ENCODE results near the gene CLEC5A. TPM values are rescaled to one million over a fixed set of nuclear protein-coding genes. Genes with fewer than 3 reads are reported as not detected.

CLEC5A gene
- total and polyA plus RNA-seq, 2 donors: 0.46 to 0.57 TPM

- H3K4me1 ChIP-seq (ENCODE audit: control insufficient read depth in 2 of 2, insufficient read depth in 2 of 2, low read length in 2 of 2): no peaks in the 10 kb centered on the region
- 97% methylated on average over 1 of the region's 1 CpG for WGBS
- H3K27me3 ChIP-seq (ENCODE audit: control insufficient read depth in 2 of 2, insufficient read depth in 1 of 2, low read length in 1 of 2): no peaks in the 10 kb centered on the region
- no peak overlapping the region for H3K4me3 ChIP-seq (ENCODE audit: low read length in 2 of 2)
- H3K27ac ChIP-seq (ENCODE audit: low read depth in 1 of 2, low read length in 1 of 2): no peak overlapping the region
- DNase-seq (ENCODE audit: low read depth in 6 of 9, low spot score in 9 of 9): no peak
- no peaks in the 10 kb centered on the region for H3K9me3 ChIP-seq (ENCODE audit: control insufficient read depth in 2 of 2, insufficient read depth in 1 of 2, low read length in 1 of 2)
- H3K36me3 ChIP-seq (ENCODE audit: control insufficient read depth in 2 of 2, insufficient read depth in 2 of 2, low read length in 1 of 2): no peaks in the 10 kb centered on the region
These were observed 7.6 kb upstream of the CLEC5A start for GRCh38 chr7:141954334-141954733.

GRCh38 chr7:141952461-141952860 lies 5.7 kb upstream of the CLEC5A start:
- H3K27ac ChIP-seq (ENCODE audit: low read depth in 1 of 2, low read length in 1 of 2): no peak overlapping the region
- WGBS: 95% methylated on average over 1 of the region's 1 CpG
- no peak for DNase-seq (ENCODE audit: low read depth in 6 of 9, low spot score in 9 of 9)
- no peaks in the 10 kb centered on the region for H3K4me1 ChIP-seq (ENCODE audit: control insufficient read depth in 2 of 2, insufficient read depth in 2 of 2, low read length in 2 of 2)
- no peaks in the 10 kb centered on the region for H3K27me3 ChIP-seq (ENCODE audit: control insufficient read depth in 2 of 2, insufficient read depth in 1 of 2, low read length in 1 of 2)
- no peaks in the 10 kb centered on the region for H3K9me3 ChIP-seq (ENCODE audit: control insufficient read depth in 2 of 2, insufficient read depth in 1 of 2, low read length in 1 of 2)
- no peak overlapping the region for H3K4me3 ChIP-seq (ENCODE audit: low read length in 2 of 2)
- H3K36me3 ChIP-seq (ENCODE audit: control insufficient read depth in 2 of 2, insufficient read depth in 2 of 2, low read length in 1 of 2): no peaks in the 10 kb centered on the region

- no peaks in the 10 kb centered on the region for H3K27me3 ChIP-seq (ENCODE audit: control insufficient read depth in 2 of 2, insufficient read depth in 1 of 2, low read length in 1 of 2)
- no peaks in the 10 kb centered on the region for H3K9me3 ChIP-seq (ENCODE audit: control insufficient read depth in 2 of 2, insufficient read depth in 1 of 2, low read length in 1 of 2)
- no peak overlapping the region for H3K27ac ChIP-seq (ENCODE audit: low read depth in 1 of 2, low read length in 1 of 2)
- no peak overlapping the region for H3K4me3 ChIP-seq (ENCODE audit: low read length in 2 of 2)
- H3K36me3 ChIP-seq (ENCODE audit: control insufficient read depth in 2 of 2, insufficient read depth in 2 of 2, low read length in 1 of 2): no peaks in the 10 kb centered on the region
- 93% methylated on average over 1 of the region's 1 CpG for WGBS
- H3K4me1 ChIP-seq (ENCODE audit: control insufficient read depth in 2 of 2, insufficient read depth in 2 of 2, low read length in 2 of 2): no peaks in the 10 kb centered on the region
- no peak for DNase-seq (ENCODE audit: low read depth in 6 of 9, low spot score in 9 of 9)
These were observed 4.0 kb upstream of the CLEC5A start for GRCh38 chr7:141950806-141951205.

- H3K36me3 ChIP-seq (ENCODE audit: control insufficient read depth in 2 of 2, insufficient read depth in 2 of 2, low read length in 1 of 2): no peaks in the 10 kb centered on the region
- H3K27ac ChIP-seq (ENCODE audit: low read depth in 1 of 2, low read length in 1 of 2): no peak overlapping the region
- no peak overlapping the region for H3K4me3 ChIP-seq (ENCODE audit: low read length in 2 of 2)
- H3K9me3 ChIP-seq (ENCODE audit: control insufficient read depth in 2 of 2, insufficient read depth in 1 of 2, low read length in 1 of 2): no peaks in the 10 kb centered on the region
- 96% methylated on average over 3 of the region's 3 CpGs for WGBS
- H3K4me1 ChIP-seq (ENCODE audit: control insufficient read depth in 2 of 2, insufficient read depth in 2 of 2, low read length in 2 of 2): no peaks in the 10 kb centered on the region
- DNase-seq (ENCODE audit: low read depth in 6 of 9, low spot score in 9 of 9): no peak
- H3K27me3 ChIP-seq (ENCODE audit: control insufficient read depth in 2 of 2, insufficient read depth in 1 of 2, low read length in 1 of 2): no peaks in the 10 kb centered on the region
These were observed 3.1 kb upstream of the CLEC5A start for GRCh38 chr7:141949911-141950310.

GRCh38 chr7:141949451-141949850 lies 2.7 kb upstream of the CLEC5A start:
- no peaks in the 10 kb centered on the region for H3K36me3 ChIP-seq (ENCODE audit: control insufficient read depth in 2 of 2, insufficient read depth in 2 of 2, low read length in 1 of 2)
- no peaks in the 10 kb centered on the region for H3K27me3 ChIP-seq (ENCODE audit: control insufficient read depth in 2 of 2, insufficient read depth in 1 of 2, low read length in 1 of 2)
- H3K27ac ChIP-seq (ENCODE audit: low read depth in 1 of 2, low read length in 1 of 2): no peak overlapping the region
- H3K4me3 ChIP-seq (ENCODE audit: low read length in 2 of 2): no peak overlapping the region
- no peaks in the 10 kb centered on the region for H3K4me1 ChIP-seq (ENCODE audit: control insufficient read depth in 2 of 2, insufficient read depth in 2 of 2, low read length in 2 of 2)
- 94% methylated on average over 2 of the region's 2 CpGs for WGBS
- DNase-seq (ENCODE audit: low read depth in 6 of 9, low spot score in 9 of 9): no peak
- H3K9me3 ChIP-seq (ENCODE audit: control insufficient read depth in 2 of 2, insufficient read depth in 1 of 2, low read length in 1 of 2): no peaks in the 10 kb centered on the region

GRCh38 chr7:141949021-141949420 lies 2.2 kb upstream of the CLEC5A start:
- Histone ChIP-seq H3K27me3 (ENCODE audit: control insufficient read depth in 2 of 2, insufficient read depth in 1 of 2, low read length in 1 of 2) (no peaks in the 10 kb centered on the region), H3K9me3 (ENCODE audit: control insufficient read depth in 2 of 2, insufficient read depth in 1 of 2, low read length in 1 of 2) (no peaks in the 10 kb centered on the region), H3K36me3 (ENCODE audit: control insufficient read depth in 2 of 2, insufficient read depth in 2 of 2, low read length in 1 of 2) (no peaks in the 10 kb centered on the region), H3K4me1 (ENCODE audit: control insufficient read depth in 2 of 2, insufficient read depth in 2 of 2, low read length in 2 of 2) (no peaks in the 10 kb centered on the region), H3K27ac (ENCODE audit: low read depth in 1 of 2, low read length in 1 of 2) (no peak overlapping the region), H3K4me3 (ENCODE audit: low read length in 2 of 2) (no peak overlapping the region)
- DNase-seq (ENCODE audit: low read depth in 6 of 9, low spot score in 9 of 9): no peak
- WGBS: 98% methylated on average over 2 of the region's 2 CpGs

GRCh38 chr7:141945356-141945755 lies 1.4 kb downstream of the CLEC5A start:
- Histone ChIP-seq H3K4me1 (ENCODE audit: control insufficient read depth in 2 of 2, insufficient read depth in 2 of 2, low read length in 2 of 2) (no peaks in the 10 kb centered on the region), H3K27me3 (ENCODE audit: control insufficient read depth in 2 of 2, insufficient read depth in 1 of 2, low read length in 1 of 2) (no peaks in the 10 kb centered on the region), H3K27ac (ENCODE audit: low read depth in 1 of 2, low read length in 1 of 2) (no peak overlapping the region), H3K4me3 (ENCODE audit: low read length in 2 of 2) (no peak overlapping the region), H3K36me3 (ENCODE audit: control insufficient read depth in 2 of 2, insufficient read depth in 2 of 2, low read length in 1 of 2) (no peaks in the 10 kb centered on the region), H3K9me3 (ENCODE audit: control insufficient read depth in 2 of 2, insufficient read depth in 1 of 2, low read length in 1 of 2) (no peaks in the 10 kb centered on the region)
- DNase-seq (ENCODE audit: low read depth in 6 of 9, low spot score in 9 of 9): no peak
- WGBS: 14% methylated on average over 3 of the region's 3 CpGs

GRCh38 chr7:141944811-141945210 lies 2.0 kb downstream of the CLEC5A start:
- Histone ChIP-seq H3K27me3 (ENCODE audit: control insufficient read depth in 2 of 2, insufficient read depth in 1 of 2, low read length in 1 of 2) (no peaks in the 10 kb centered on the region), H3K9me3 (ENCODE audit: control insufficient read depth in 2 of 2, insufficient read depth in 1 of 2, low read length in 1 of 2) (no peaks in the 10 kb centered on the region), H3K36me3 (ENCODE audit: control insufficient read depth in 2 of 2, insufficient read depth in 2 of 2, low read length in 1 of 2) (no peaks in the 10 kb centered on the region), H3K4me1 (ENCODE audit: control insufficient read depth in 2 of 2, insufficient read depth in 2 of 2, low read length in 2 of 2) (no peaks in the 10 kb centered on the region), H3K27ac (ENCODE audit: low read depth in 1 of 2, low read length in 1 of 2) (no peak overlapping the region), H3K4me3 (ENCODE audit: low read length in 2 of 2) (no peak overlapping the region)
- 96% methylated on average over 3 of the region's 3 CpGs for WGBS
- no peak for DNase-seq (ENCODE audit: low read depth in 6 of 9, low spot score in 9 of 9)

- no peaks in the 10 kb centered on the region for H3K9me3 ChIP-seq (ENCODE audit: control insufficient read depth in 2 of 2, insufficient read depth in 1 of 2, low read length in 1 of 2)
- no peak overlapping the region for H3K4me3 ChIP-seq (ENCODE audit: low read length in 2 of 2)
- no peak overlapping the region for H3K27ac ChIP-seq (ENCODE audit: low read depth in 1 of 2, low read length in 1 of 2)
- H3K36me3 ChIP-seq (ENCODE audit: control insufficient read depth in 2 of 2, insufficient read depth in 2 of 2, low read length in 1 of 2): no peaks in the 10 kb centered on the region
- no peaks in the 10 kb centered on the region for H3K4me1 ChIP-seq (ENCODE audit: control insufficient read depth in 2 of 2, insufficient read depth in 2 of 2, low read length in 2 of 2)
- no peaks in the 10 kb centered on the region for H3K27me3 ChIP-seq (ENCODE audit: control insufficient read depth in 2 of 2, insufficient read depth in 1 of 2, low read length in 1 of 2)
- 93% methylated on average over 1 of the region's 1 CpG for WGBS
- no peak for DNase-seq (ENCODE audit: low read depth in 6 of 9, low spot score in 9 of 9)
These were observed 2.9 kb downstream of the CLEC5A start for GRCh38 chr7:141943846-141944245.

GRCh38 chr7:141941075-141941474 lies 5.7 kb downstream of the CLEC5A start:
- DNase-seq (ENCODE audit: low read depth in 6 of 9, low spot score in 9 of 9): no peak

More at GRCh38 chr7:141941075-141941474, 5.7 kb downstream of the CLEC5A start:
- no peak overlapping the region for H3K27ac ChIP-seq (ENCODE audit: low read depth in 1 of 2, low read length in 1 of 2)
- no peaks in the 10 kb centered on the region for H3K27me3 ChIP-seq (ENCODE audit: control insufficient read depth in 2 of 2, insufficient read depth in 1 of 2, low read length in 1 of 2)
- WGBS: 98% methylated on average over 3 of the region's 3 CpGs
- H3K4me3 ChIP-seq (ENCODE audit: low read length in 2 of 2): no peak overlapping the region
- H3K36me3 ChIP-seq (ENCODE audit: control insufficient read depth in 2 of 2, insufficient read depth in 2 of 2, low read length in 1 of 2): no peaks in the 10 kb centered on the region
- no peaks in the 10 kb centered on the region for H3K4me1 ChIP-seq (ENCODE audit: control insufficient read depth in 2 of 2, insufficient read depth in 2 of 2, low read length in 2 of 2)
- H3K9me3 ChIP-seq (ENCODE audit: control insufficient read depth in 2 of 2, insufficient read depth in 1 of 2, low read length in 1 of 2): no peaks in the 10 kb centered on the region

Measured in thymus (tissue), 11 donors.